Peyer's patch (tissue), 4 donors: ENCODE measurements around the gene AGPS.
"Not testable (repeated sequence)": the region's sequence is repeated elsewhere in the genome, so short reads cannot be mapped to it uniquely, and the experiment has no call there.

Experiments
- CTCF ChIP-seq, 6 experiments: fragments of 450-650 bp in 4 of 6; fragments of 200-600 bp in 2 of 6; sonication (generic) in 1 of 6; IDR thresholded peaks; one replicate each; pipeline ENCODE4 v1.5.1; 2017 to 2019; ENCODE audit warnings: antibody characterized with exemption in 6 of 6, mild to moderate bottlenecking in 3 of 6, moderate library complexity in 1 of 6
- POLR2A ChIP-seq, 2 donors: fragments of 450-650 bp; IDR thresholded peaks; one replicate each; pipeline ENCODE4 v1.5.1; 2017; ENCODE audit warnings: antibody characterized with exemption in 2 of 2, mild to moderate bottlenecking in 2 of 2, moderate library complexity in 2 of 2

GRCh38 chr2:177424120-177424519, 31.5 kb downstream of the AGPS start:
- not testable (repeated sequence) for TF ChIP-seq POLR2A, CTCF (IDR thresholded peaks at IDR 0.05)
